Measurements from ENCODE around the gene PDZD4. TPM values are rescaled to one million over a fixed set of nuclear protein-coding genes. Genes with fewer than 3 reads are reported as not detected.

PDZD4 gene
- total and polyA plus RNA-seq, 12 donors = 0.69 to 39.2 (median 3.7) TPM

DNA sequence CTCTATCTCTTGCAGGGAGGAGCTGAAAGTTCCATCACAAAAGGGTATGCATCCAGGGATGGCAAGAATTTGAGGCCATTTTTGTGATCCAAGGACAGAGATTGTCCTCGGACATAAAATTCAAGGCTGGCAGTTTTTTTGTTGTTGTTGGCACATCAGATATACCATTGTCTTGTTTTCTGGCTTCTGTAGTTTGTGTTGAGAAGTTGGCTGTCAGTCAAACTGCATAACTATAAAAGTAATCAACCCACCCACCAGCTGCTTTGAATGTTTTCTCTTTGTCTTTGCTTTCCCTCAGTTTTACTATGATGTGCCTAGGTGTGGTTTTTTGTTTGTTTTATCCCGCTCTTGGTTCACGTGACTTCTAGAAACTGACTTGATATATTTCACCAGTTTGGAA, 21.6 kb upstream of the PDZD4 start:
- no peak for DNase-seq
- intact Hi-C loops (cut with DNase I) = no loop called here
- 51 to 62% (median 55%) methylated on average over 3 of the region's 3 CpGs for WGBS, 4 donors

DNA sequence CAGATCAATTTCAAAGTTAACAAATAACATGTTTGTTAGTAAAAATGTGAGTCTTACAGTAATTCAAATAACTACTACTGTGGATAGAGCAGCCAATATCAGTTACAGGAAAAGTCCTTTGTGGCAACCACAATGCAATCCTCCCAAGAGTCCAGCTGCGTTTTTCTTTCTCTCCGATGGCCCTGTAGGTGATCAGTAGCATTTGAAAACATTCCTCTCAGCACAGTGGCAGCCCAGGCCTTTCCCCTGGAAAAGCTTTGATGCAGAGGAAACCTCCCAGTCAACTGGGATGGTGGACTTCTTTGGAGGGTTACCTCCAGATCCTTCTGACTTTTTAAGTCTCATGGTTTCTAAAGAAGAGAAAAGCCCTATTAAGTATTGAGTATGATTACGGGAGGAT, 18.0 kb upstream of the PDZD4 start:
- H3K4me1 ChIP-seq (replicated peaks in 1 of 2) = no peaks in the 10 kb centered on the region
- WGBS, 4 donors = 59 to 83% (median 73%) methylated on average over 2 to 3 of the region's 3 CpGs
- H3K36me3 ChIP-seq (replicated peaks in 1 of 2) = no peaks in the 10 kb centered on the region
- H3K27ac ChIP-seq = no peak overlapping the region
- H3K27me3 ChIP-seq = peaks cover 64% of the 10 kb centered on the region
- TF ChIP-seq, protein P1, sequence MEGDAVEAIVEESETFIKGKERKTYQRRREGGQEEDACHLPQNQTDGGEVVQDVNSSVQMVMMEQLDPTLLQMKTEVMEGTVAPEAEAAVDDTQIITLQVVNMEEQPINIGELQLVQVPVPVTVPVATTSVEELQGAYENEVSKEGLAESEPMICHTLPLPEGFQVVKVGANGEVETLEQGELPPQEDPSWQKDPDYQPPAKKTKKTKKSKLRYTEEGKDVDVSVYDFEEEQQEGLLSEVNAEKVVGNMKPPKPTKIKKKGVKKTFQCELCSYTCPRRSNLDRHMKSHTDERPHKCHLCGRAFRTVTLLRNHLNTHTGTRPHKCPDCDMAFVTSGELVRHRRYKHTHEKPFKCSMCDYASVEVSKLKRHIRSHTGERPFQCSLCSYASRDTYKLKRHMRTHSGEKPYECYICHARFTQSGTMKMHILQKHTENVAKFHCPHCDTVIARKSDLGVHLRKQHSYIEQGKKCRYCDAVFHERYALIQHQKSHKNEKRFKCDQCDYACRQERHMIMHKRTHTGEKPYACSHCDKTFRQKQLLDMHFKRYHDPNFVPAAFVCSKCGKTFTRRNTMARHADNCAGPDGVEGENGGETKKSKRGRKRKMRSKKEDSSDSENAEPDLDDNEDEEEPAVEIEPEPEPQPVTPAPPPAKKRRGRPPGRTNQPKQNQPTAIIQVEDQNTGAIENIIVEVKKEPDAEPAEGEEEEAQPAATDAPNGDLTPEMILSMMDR (IDR thresholded peaks at IDR 0.05) = no peak
- no peak for TF ChIP-seq POLR2A (IDR thresholded peaks at IDR 0.05)
- H3K9me3 ChIP-seq (replicated peaks in 1 of 3) = no peaks in the 10 kb centered on the region
- DNase-seq = no peak
- intact Hi-C loops (cut with DNase I) = no loop called here
- H3K4me3 ChIP-seq = no peak overlapping the region

More for the DNA sequence above, 21.6 kb upstream of the PDZD4 start:
- H3K9me3 ChIP-seq (replicated peaks in 1 of 3) = no peaks in the 10 kb centered on the region
- no peaks in the 10 kb centered on the region for H3K4me1 ChIP-seq (replicated peaks in 1 of 2)
- no peak overlapping the region for H3K4me3 ChIP-seq
- peaks cover 66% of the 10 kb centered on the region for H3K27me3 ChIP-seq
- no peak for TF ChIP-seq POLR2A (IDR thresholded peaks at IDR 0.05)
- TF ChIP-seq, protein P1 (IDR thresholded peaks at IDR 0.05) = no peak
- H3K36me3 ChIP-seq (replicated peaks in 1 of 2) = no peaks in the 10 kb centered on the region
- H3K27ac ChIP-seq = no peak overlapping the region

DNA sequence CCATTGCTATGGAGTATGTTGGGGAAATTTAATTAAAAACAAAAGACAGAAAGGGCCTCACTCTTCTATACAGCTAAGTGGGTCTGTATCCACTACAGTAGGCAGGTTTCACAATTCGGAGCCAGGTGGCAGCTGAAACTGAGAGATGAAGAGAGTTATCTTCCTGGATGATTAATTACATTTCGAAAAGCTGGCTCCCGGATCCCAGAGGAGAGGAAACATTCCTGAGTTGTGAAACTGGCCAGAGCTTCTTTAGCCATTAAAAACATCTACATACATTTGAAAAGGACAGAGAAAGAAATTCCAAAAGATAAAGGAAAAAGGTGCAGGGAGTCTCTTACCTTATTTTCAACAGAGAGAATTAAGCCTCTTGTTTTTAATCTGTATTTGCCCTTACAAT, 15.5 kb upstream of the PDZD4 start:
- Histone ChIP-seq H3K27ac (no peak overlapping the region), H3K4me1 (replicated peaks in 1 of 2) (no peaks in the 10 kb centered on the region), H3K36me3 (replicated peaks in 1 of 2) (no peaks in the 10 kb centered on the region), H3K27me3 (peaks cover 60% of the 10 kb centered on the region), H3K9me3 (replicated peaks in 1 of 3) (no peaks in the 10 kb centered on the region), H3K4me3 (no peak overlapping the region)
- intact Hi-C loops (cut with DNase I) = no loop called here
- no peak for TF ChIP-seq POLR2A (IDR thresholded peaks at IDR 0.05)
- TF ChIP-seq, protein P1 (IDR thresholded peaks at IDR 0.05) = no peak
- no peak for DNase-seq
- WGBS, 4 donors = 9 to 26% (median 20%) methylated on average over 3 of the region's 3 CpGs

DNA sequence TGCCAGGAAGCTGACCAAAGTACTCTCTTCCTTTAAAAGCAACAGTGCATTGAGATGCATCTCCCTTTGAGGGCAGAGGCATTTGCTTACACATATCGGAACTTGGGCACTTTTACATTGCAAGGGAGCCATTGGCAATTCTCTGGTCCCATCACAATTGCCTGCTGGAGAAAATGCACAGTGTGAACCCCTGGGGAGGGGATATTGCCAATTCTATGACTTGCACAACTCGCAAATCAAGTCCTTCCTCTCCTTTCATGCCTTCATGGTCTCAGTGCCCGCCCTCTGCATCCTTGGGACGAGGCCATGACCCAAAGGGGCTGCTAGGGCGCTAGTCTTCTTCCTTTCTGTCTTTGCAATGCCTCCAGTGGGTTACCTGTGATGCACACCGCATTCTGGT, 14.9 kb upstream of the PDZD4 start:
- intact Hi-C loops (cut with DNase I) = no loop called here
- H3K9me3 ChIP-seq (replicated peaks in 1 of 3) = no peaks in the 10 kb centered on the region
- H3K4me1 ChIP-seq (replicated peaks in 1 of 2) = no peaks in the 10 kb centered on the region
- WGBS, 4 donors = 30 to 52% (median 42%) methylated on average over 5 to 6 of the region's 6 CpGs
- H3K27ac ChIP-seq = no peak overlapping the region
- peaks cover 60% of the 10 kb centered on the region for H3K27me3 ChIP-seq
- TF ChIP-seq, protein P1 (IDR thresholded peaks at IDR 0.05) = no peak
- no peak for TF ChIP-seq POLR2A (IDR thresholded peaks at IDR 0.05)
- DNase-seq = no peak
- H3K4me3 ChIP-seq = no peak overlapping the region
- H3K36me3 ChIP-seq (replicated peaks in 1 of 2) = no peaks in the 10 kb centered on the region
